Stimulated activated CD8-positive, alpha-beta memory T cell treated with anti-CD3 and anti-CD28 coated beads, Interleukin-4, amount 100 ng/mL, for 24 hours (primary cell): ENCODE data around the gene SLC28A1.

ENCODE experiments used
- DNase-seq: peaks from one replicate; pipeline ENCODE4 v3.0.0-alpha.2; 2020; ENCODE audit warnings: low read depth

SLC28A1 gene

DNA sequence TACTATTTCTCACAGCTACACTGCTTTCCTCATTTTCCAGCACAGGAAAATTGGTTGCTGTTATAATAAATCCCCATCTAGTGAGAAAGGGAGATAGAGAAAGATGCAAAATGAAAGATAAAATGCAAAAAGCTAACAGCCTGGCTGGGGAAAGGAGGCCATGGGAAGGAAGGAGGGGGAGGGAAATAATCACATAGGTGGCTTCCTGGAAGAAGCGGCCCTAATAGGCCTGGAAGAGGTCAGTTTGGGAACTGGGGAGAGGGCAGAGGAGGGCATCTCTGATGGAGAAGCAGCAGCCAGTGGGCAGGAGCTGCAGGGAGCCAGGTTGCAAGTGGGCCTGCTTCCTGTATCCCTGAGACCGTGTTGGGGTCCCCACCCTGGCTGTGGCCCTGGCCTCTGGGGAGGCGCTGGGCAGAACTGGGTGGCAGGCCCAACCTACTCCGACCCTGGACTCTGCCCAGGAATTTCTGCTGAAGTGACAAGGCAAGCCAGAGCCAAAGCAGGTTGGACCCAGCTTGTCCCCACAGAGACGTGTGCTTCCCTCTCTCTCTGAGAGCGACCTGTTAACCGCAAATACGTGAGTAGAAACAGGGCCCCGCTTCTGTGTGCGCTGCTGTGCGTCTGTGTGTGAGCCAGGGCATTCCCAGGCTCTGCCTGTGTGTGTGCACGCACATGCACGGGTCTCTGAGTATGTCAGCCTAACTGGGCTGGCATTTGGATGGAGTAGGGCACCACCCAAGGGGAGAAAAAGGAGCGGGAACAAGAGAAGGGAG lies 1.9 kb downstream of the SLC28A1 start:
- no peak for DNase-seq

DNA sequence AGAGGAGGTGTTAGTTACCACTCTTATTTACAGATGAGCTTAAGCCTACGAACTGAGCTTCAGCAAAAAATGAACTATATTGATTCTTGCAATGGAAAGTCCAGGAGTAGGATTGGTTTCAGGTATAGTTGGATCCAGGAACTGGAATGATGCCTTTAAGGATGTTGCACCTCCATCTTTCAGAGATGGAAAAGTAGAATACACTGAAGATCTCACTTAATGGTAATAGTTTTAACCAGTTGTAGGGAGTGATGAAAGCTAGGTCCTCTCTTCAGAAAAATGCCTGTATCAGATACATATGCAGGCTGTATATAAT lies 2.5 kb downstream of the SLC28A1 start:
- no peak for DNase-seq

DNA sequence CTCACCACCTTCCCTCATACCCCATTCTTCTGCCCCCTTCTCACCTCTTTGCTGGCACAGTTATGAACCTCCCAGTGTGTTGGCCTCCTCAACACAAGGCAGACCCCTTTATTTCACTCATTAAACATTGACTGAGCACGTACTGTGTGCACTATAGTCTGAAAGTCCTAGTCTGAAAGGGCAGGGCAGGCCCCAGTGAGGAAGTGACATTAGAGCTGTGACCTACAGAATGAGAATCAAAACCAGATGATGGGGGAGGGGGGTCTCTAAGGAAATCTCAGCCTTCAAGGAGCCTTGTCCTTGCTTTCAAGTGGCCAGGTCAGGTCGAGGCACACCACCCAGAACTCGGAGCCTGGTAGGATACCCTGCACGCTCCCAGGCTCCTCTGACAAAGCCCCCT lies 3.5 kb downstream of the SLC28A1 start:
- no peak for DNase-seq

DNA sequence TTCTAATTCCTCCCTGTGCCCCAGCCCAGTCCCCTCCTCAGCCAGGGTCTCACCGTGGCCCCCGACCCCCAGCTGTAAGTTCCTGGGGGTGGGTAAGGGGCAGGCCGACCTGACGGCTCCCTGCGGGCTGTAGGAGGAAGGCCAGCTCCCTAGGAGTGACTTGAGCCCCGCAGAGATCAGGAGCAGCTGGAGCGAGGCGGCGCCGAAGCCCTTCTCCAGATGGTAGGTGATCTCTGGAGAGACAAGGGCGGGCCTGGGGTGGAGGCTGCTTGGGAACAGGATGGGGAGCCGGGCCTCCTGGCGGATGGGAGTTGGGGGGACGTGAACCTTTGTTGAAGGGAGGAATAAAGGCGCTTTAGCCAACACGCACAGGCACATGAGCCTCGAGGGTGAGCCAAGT lies 4.2 kb downstream of the SLC28A1 start:
- no peak for DNase-seq

DNA sequence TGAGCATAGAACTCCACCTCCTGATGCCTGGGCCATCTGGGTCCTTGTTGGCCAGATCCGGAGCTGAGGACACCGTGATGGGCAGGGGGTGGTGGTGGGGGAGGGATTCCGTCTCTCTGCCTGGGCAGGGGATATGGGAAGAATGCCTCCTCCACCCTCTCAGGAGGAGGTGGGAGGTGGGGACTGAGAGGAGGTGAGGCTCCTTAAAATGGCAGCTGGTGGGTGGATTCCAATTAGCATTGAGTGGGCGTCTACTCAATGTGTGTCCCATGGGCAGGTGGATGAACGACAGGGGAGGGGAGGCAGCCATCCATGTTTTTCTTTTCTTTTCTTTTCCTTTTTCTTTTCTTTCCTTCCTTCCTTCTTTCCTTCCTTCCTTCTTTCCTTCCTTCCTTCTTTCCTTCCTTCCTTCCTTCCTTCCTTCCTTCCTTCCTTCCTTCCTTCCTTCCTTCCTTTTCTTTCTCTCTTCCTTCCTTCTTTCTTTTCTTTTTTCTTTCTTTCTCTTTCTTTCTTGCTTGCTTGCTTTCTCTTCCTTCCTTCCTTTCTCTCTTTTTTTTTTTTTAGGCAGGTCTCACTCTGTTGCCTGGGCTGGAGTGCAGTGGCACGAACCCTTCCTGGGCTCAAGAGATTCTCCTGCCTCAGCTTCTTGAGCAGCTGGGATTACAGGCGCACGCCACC lies 5.0 kb downstream of the SLC28A1 start:
- DNase-seq: no peak

DNA sequence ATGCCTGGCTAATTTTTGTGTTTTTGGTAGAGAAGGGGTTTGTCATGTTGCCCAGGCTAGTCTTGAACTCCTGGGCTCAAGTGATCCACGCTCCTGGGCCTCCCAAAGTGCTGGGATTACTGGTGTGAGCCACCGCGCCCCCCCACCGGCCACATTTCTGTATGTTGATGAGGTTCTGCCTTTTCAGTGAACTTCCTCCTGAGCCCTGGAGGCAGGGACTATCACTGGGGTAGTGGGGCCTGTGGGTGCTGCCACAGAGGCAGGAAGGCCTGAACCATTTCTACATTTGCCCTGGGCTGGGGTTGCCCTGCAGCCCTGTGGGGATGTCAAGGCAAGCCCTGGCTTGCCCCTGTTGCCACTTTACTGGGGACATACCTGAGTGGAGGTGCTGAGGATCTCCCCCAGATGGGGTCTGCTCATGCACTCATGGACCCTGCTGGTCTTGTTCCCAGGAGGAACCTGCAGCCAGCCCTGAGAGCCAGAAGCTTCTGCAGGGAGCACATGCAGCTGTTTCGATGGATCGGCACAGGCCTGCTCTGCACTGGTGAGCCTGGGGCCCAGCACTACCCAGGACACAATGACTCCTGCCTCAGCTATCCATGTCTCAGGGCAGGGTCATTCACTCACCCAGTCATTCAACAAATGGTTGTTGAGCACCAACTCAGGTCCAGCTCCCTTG lies 5.7 kb downstream of the SLC28A1 start:
- no peak for DNase-seq

DNA sequence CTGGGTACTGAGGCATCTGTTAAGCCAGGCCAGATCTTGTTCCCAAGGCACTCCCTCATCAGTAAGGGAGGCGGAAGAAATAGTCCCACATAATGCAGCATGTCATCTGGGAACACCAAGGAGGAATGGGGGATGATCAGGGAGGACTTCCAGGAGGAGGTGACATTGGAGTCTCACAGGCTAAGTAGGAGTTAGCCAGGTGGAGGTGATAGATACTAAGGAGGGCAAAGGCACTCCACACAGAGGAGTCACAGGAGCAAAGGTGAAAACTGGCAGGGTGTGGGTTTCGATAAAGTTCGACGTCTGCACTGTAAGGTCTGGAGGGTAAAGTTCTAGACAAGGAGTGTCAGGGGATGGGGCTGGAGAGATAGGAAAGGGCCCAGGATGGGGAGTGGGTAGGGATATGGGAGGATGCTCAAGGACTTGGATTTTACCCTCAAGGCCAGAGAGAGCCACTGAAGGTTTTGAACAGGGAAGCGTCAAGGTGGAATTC lies 6.3 kb downstream of the SLC28A1 start:
- DNase-seq: no peak

DNA sequence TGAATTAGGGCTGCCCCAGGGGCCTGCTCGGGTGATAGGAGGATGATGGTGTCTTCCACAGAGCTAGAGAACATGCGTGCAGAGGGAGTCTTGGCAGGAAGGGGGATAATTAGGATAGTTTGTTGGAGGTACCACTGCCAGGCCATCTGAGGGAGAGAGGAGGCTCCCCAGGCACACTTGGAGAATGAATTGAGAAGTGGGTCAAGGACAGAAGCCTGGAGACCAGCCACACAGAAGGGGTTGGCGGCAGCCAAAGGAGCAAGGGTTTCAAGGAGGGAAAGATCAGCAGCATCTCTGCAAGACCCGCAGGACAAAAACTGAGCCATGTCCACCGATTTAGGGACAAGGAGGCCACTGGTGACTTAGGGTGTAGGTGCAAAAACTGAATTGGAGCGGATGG lies 6.9 kb downstream of the SLC28A1 start:
- DNase-seq: no peak

DNA sequence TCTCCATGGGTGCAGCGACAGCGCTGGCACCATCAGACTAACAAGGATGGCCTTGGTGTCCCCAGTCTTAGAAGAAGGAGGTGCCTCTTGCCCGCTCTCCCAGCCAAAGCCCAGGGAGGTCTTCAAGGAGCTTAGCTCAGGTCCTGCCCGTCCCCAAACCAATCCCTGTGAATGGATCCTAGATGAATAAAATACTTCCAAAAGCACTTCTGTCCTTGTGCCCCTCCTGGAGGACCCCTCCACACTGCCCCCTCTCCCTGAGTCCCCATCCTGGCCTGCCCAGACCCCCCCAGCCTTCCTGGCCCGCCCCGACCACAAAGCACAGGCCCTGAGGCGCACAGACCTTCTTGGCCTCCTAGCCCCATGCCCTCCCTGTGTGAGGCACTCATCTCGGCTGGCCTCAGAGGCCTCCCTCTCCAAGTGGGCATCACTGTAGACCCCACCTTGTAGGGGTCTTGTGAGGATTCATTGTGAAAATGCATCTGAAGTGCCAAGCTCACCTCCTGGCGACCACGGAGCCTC lies 8.4 kb downstream of the SLC28A1 start:
- no peak for DNase-seq

DNA sequence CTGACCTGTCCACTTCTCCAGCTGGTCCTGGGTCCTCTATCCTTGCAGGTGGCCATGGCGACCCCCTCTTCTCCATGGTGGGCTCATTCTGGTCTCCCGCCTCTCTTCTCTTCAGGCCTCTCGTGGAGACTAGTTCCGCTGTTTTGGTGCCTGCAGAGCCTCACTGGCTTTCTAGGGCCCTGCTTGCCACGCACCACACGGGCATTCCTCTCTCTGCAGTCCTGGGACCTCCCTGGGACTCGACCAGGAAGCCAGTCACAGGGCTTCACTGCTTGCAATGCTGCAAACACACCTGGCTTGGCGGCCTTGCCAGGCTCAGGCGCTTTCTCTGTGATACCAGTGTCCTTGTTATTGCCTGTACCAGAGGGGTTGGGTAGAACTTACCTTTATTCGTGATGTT lies 9.1 kb downstream of the SLC28A1 start:
- DNase-seq: no peak

DNA sequence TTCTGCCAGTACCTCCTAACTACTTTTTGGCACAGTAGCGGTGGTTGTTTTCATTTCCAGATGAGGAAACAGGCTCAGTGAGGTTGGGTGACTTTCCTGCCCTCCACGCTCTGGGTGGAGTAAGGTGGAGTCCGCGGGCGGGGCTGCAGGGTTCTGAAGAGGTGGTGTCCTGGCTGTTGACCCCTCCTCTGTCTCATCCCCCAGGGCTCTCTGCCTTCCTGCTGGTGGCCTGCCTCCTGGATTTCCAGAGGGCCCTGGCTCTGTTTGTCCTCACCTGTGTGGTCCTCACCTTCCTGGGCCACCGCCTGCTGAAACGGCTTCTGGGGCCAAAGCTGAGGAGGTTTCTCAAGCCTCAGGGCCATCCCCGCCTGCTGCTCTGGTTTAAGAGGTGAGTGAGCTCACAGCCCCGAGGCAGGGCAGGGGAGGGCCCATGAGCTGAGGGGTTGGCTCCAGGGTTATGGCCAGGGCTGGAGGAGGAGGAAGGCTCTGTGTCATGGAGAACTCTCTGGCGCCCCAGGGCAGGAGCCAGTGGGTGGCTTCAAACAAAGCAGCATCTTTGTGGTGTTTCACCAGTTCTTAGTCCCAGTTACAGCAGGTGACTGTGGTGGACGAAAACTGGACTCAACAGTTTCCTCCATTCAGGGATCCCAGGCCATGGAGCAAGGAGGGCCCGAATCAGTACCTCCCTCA lies 10.4 kb downstream of the SLC28A1 start:
- no peak for DNase-seq

DNA sequence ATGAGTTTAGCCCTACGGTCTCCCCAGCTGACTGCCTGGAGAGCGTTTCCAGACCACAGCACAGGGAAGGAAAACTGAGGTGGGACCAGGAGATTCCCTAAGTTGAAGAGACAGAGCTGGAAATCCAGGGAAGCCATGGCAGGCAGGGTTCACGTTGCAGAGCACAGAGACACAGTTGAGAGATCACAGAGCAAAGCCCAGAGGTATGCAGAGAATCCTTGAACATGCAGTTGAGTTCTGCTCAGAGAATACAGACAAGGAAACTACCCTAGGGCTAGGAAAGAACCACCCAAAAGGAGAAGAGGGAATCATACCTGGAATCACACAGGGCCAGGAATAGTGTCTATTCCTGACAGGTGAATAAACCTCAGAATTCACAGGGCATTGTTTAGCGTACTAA lies 14.3 kb downstream of the SLC28A1 start:
- no peak for DNase-seq

DNA sequence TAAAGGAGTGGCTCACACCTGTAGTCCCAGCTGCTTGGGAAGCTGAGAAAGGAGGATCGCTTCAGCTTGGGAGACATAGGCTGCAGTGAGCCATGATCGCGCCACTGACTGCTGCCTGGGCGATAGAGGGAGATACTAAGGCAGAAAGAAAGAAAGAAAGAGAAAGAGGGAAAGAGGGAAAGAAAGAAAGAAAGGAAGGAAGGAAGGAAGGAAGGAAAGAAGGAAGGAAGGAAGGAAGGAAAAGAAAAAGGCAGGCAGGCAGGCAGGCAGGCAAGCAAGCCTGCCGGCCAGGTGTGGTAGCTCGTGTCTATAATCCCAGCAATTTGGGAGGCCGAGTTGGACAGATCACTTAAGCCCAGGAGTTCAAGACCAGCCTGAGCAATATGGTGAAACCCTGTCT lies 15.3 kb downstream of the SLC28A1 start:
- no peak for DNase-seq

DNA sequence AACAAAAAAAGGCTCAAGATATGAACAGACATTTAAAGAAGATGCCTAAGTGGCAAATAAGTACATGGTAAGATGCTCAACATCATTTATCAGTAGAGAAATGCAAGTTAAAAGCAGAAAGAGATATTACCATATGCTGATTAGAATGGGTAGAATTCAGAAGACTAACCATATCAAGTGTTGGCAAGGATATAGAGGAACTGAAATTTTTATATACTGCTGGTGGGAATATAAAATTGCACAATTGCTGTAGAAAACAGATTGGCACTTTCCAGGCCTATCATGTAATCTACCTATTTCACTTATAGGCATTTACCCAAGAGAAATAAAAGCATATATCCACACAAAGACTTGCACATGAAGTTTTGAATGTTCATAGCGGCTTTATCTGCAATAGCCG lies 17.1 kb downstream of the SLC28A1 start:
- DNase-seq: no peak

DNA sequence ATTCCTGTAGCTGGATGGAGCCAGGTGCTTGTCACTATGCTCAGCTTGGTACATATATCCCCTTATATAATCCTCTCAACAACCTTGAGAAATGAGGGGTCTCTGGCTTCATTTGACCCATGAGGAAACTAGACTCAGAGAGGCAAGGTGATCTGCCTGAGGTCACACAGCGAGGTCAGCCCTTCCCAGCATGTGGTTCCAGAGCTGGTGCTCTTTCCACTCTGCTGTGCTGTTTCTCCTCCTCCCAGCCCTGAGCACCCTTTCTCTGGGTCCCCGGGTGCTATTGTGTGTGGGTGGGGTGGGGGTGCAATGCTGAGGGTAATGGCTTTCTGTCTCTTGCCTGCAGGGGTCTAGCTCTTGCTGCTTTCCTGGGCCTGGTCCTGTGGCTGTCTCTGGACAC lies 19.3 kb downstream of the SLC28A1 start:
- DNase-seq: no peak

DNA sequence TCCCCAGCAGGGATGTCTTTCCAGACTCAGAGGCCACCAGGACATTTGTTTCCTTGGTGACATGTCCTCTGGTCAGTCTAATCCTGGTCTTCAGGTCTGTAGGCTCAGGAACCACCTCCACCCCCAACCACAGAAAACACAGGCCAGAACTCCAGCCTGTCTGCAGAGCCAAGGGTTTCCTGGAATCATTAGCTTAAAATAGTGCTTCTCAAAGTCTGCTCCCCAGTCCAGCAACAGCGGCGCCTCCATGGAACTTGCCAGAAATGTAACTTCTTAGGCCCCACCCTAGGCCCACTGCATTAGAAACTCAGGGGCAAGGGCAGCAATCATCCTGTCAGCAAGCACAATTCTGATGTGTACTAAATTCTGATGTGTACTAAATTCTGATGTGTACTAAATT lies 20.0 kb downstream of the SLC28A1 start:
- DNase-seq: no peak

DNA sequence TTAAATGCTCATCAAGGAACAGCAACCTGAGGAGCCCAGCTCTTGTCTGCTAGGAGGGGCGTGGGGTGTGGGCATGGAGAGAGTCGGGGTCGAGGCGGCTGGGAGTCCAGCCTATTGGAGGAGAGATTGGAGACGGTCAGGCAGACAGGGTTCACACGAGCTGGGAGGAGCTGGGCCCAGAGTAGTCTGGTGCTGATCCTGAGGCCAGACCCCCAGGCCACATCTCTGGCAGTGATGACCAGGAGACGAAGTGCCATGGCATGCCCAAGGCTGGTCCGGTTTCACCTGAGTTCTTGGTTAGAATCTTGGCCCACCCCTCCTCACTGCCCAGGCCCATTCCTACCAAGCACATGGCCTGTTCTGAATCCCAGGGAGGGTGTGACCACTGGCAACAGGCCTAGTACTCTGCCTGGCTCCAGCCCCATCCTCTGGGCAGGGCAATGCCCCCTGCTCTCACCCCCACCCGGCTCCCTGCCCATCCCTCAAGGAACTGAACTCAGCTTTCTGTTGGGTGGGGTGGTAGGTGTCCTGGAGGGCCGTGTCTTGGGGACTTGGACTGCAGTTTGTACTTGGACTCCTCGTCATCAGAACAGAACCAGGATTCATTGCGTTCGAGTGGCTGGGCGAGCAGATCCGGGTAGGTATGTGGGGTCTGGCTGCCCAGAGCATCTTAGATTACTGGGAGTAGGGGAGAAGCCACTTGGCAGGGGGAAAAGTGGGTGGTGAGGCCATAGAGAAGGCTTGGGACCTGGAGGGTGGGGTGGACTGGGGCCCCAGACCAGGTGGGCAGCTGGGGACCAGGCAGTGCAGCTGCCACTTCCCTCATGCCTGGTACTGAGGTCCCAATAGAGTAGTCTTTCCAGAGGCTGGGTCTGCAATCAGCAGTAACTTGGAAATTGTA lies 20.8 kb downstream of the SLC28A1 start:
- no peak for DNase-seq

DNA sequence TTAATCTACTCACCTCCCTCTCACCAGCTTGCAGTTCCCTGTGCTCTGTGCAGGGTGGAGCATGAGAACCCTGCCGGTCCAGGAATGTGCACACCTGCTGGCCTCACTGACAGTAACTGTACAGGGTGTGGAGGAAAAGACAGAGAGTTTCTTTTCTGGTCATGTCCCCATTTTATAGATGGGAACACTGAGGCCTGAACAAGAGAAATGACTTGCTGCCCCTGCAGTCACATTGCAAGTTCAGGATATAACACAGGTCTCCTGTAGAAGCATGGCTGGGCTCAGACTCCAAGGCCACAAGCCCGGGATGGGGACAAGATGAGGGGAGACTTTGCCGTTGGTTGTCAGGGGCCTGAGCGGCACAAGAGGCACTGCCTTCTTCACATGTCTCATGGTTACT lies 23.3 kb downstream of the SLC28A1 start:
- DNase-seq: no peak

DNA sequence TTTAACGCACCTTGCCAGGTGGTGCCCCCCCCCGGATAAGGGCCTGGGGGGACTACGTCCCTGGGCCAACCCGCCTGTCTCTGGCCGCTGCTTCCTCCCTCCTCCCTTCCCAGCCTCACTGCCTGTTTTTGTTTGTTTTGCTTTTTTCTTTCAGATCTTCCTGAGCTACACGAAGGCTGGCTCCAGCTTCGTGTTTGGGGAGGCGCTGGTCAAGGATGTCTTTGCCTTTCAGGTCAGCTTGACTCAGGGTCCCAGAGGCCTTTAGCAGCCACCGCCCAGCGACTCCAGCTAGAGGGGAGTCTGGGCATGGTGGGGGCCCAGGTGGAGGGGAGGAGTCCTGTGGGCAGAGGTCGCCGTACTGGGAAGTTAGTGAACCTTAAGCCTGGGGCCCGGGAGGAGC lies 24.1 kb downstream of the SLC28A1 start:
- no peak for DNase-seq

DNA sequence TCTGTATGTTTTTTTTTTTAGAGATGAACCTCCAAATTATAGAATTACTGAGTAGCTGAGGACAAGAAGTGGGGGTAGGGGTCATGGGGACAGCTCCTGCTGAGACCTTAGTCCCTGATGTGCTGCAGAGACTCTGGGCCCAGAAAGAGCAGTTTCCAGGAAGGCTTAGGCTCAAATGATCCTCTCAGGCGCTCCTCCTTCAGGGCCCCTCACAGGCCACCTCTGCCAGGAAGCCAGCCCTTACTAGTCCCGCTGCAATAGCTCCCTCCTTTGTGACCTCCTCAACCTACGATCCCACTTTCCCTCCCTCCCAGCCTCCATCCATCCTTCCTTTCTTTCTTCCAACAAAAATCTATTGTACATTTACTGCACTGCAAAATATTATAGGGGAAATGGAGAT lies 24.6 kb downstream of the SLC28A1 start:
- DNase-seq: no peak

DNA sequence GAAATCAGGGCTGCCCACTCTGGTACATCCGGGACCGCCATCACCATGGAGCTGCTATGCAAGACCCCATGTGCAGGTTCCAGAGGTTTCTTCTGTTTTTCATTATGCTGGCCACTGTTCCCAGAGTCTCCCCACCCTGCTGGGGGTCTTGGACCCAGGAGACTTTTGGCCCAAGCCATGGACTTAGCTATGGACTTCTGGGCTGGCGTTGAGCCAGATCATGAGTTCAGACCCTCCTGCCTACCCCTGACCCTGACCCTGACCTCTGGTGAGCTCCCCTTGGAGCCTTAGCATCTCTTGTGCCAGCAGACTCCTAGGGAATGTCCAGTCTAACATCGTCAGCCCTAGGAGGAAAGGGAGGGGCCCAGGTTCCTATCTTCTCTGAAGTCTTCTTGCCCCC lies 25.3 kb downstream of the SLC28A1 start:
- DNase-seq: no peak
